SK-N-MC (cell line): ENCODE measurements around the gene NTMT1.

Experiments
- DNase-seq: peaks from one replicate; pipeline ENCODE4 v3.0.0-alpha.2; 2011; ENCODE audit warnings: low read depth, low spot score
- H3K27ac ChIP-seq: fragments of 200-600 bp; sonication (generic); 2 replicates; pipeline ENCODE4 v1.5.1; 2016; ENCODE audit warnings: mixed run types
- H3K36me3 ChIP-seq: fragments of 200-600 bp; sonication (generic); 2 replicates; pipeline ENCODE4 v1.6.1; 2017; ENCODE audit warnings: antibody characterized with exemption, low read length, mixed read lengths; ENCODE audit not compliant: insufficient read depth
- H3K4me3 ChIP-seq: fragments of 200-600 bp; sonication (generic); 2 replicates; pipeline ENCODE4 v1.5.1; 2016
- H3K9ac ChIP-seq: fragments of 200-600 bp; sonication (generic); 2 replicates; pipeline ENCODE4 v1.8.0; 2017; ENCODE audit warnings: mixed run types, mixed read lengths; ENCODE audit not compliant: insufficient read length
- H3K9me3 ChIP-seq: fragments of 200-600 bp; sonication (generic); 2 replicates; pipeline ENCODE4 v1.6.1; 2017; ENCODE audit warnings: low read depth, mild to moderate bottlenecking, antibody characterized with exemption, low read length, moderate library complexity, mixed read lengths
- EZH2 ChIP-seq: fragments of 200-600 bp; sonication (generic); IDR thresholded peaks from one replicate; pipeline ENCODE4 v1.6.1; 2017; ENCODE audit warnings: antibody characterized with exemption
- FOXP2 ChIP-seq: optimal IDR thresholded peaks from 2 replicates; pipeline ENCODE3; 2011; ENCODE audit warnings: mild to moderate bottlenecking, moderate library complexity; ENCODE audit not compliant: insufficient read depth; ENCODE audit errors: extremely low read length, control extremely low read depth
- POLR2AphosphoS5 ChIP-seq: IDR thresholded peaks from 2 replicates; pipeline ENCODE4 v1.6.1; 2012; ENCODE audit warnings: mild to moderate bottlenecking, low read depth, low read length, borderline replicate concordance

NTMT1 gene

GRCh38 chr9:129595903-129596540, 29.9 kb upstream of the NTMT1 start:
- DNase-seq = no peak
- TF ChIP-seq EZH2 (no peak), POLR2AphosphoS5 (no peak), FOXP2 (no peak)
- H3K36me3 ChIP-seq = no peaks in the 10 kb centered on the region
- H3K4me3 ChIP-seq = no peak overlapping the region
- H3K27ac ChIP-seq = no peak overlapping the region
- H3K9me3 ChIP-seq = no peaks in the 10 kb centered on the region
- H3K9ac ChIP-seq = no peak overlapping the region

- Histone ChIP-seq H3K9me3 (no peaks in the 10 kb centered on the region), H3K27ac (no peak overlapping the region), H3K36me3 (no peaks in the 10 kb centered on the region), H3K9ac (no peak overlapping the region), H3K4me3 (no peak overlapping the region)
- DNase-seq = no peak
- no peak for TF ChIP-seq EZH2
- no peak for TF ChIP-seq POLR2AphosphoS5
- no peak for TF ChIP-seq FOXP2
Observed at GRCh38 chr9:129596541-129597331, 29.2 kb upstream of the NTMT1 start.

- no peak for DNase-seq
- no peak overlapping the region for H3K4me3 ChIP-seq
- TF ChIP-seq POLR2AphosphoS5 (no peak), FOXP2 (no peak), EZH2 (no peak)
- no peak overlapping the region for H3K27ac ChIP-seq
- no peak overlapping the region for H3K9ac ChIP-seq
- no peaks in the 10 kb centered on the region for H3K9me3 ChIP-seq
- no peaks in the 10 kb centered on the region for H3K36me3 ChIP-seq
Observed at GRCh38 chr9:129597355-129598088, 28.4 kb upstream of the NTMT1 start.

- Histone ChIP-seq H3K27ac (no peak overlapping the region), H3K36me3 (no peaks in the 10 kb centered on the region), H3K9me3 (no peaks in the 10 kb centered on the region), H3K9ac (no peak overlapping the region), H3K4me3 (no peak overlapping the region)
- no peak for DNase-seq
- no peak for TF ChIP-seq EZH2
- TF ChIP-seq POLR2AphosphoS5 = no peak
Observed at GRCh38 chr9:129598089-129598596, 27.8 kb upstream of the NTMT1 start.

GRCh38 chr9:129601082-129601674, 24.8 kb upstream of the NTMT1 start:
- no peak for DNase-seq
- Histone ChIP-seq H3K36me3 (no peaks in the 10 kb centered on the region), H3K27ac (no peak overlapping the region), H3K9ac (no peak overlapping the region), H3K9me3 (no peaks in the 10 kb centered on the region), H3K4me3 (no peak overlapping the region)
- no peak for TF ChIP-seq FOXP2
- TF ChIP-seq POLR2AphosphoS5 = no peak
- no peak for TF ChIP-seq EZH2

- no peak overlapping the region for H3K4me3 ChIP-seq
- no peak for DNase-seq
- H3K9ac ChIP-seq = no peak overlapping the region
Observed at GRCh38 chr9:129602598-129603415, 23.2 kb upstream of the NTMT1 start.

GRCh38 chr9:129604056-129604765, 21.8 kb upstream of the NTMT1 start:
- Histone ChIP-seq H3K9me3 (no peaks in the 10 kb centered on the region), H3K27ac (peak overlapping the region; percentile 80)

More at GRCh38 chr9:129602598-129603415, 23.2 kb upstream of the NTMT1 start:
- Histone ChIP-seq H3K9me3 (no peaks in the 10 kb centered on the region), H3K27ac (peak overlapping the region; percentile 80), H3K36me3 (no peaks in the 10 kb centered on the region)
- TF ChIP-seq EZH2 (no peak), POLR2AphosphoS5 (no peak), FOXP2 (no peak)

More at GRCh38 chr9:129604056-129604765, 21.8 kb upstream of the NTMT1 start:
- Histone ChIP-seq H3K9ac (no peak overlapping the region), H3K4me3 (no peak overlapping the region), H3K36me3 (no peaks in the 10 kb centered on the region)
- no peak for TF ChIP-seq EZH2
- TF ChIP-seq FOXP2 = no peak
- TF ChIP-seq POLR2AphosphoS5 = no peak
- DNase-seq = no peak
